ENCODE results near the gene STIM2.

DNA sequence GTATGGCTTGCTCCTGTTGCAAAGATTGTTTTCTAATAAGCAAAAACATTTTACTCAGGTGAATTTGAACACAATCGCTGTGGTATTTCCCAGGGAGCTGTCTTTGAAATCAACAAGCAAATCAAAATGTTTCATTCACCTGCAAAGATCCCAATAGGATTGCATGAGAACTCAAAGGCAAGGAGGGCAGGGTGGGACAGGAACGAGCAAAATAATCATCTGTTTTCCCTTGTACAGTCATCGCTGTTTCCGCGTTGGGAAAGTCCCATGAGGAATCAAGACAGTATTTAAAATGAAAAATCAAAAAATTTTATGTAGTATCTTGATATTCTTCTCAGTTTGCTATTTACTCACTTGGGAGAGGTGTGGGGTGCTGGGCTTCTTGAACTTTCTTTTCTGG is 198.8 kb downstream of the STIM2 start:
- TF ChIP-seq BHLHE40 (IDR thresholded peaks at IDR 0.05; ENCODE audit: borderline replicate concordance in 1 of 2, low read depth in 2 of 2, low read length in 1 of 2): no peak
- TF ChIP-seq BACH1 (IDR thresholded peaks at IDR 0.05; ENCODE audit: borderline replicate concordance): no peak
- TF ChIP-seq, protein P1, sequence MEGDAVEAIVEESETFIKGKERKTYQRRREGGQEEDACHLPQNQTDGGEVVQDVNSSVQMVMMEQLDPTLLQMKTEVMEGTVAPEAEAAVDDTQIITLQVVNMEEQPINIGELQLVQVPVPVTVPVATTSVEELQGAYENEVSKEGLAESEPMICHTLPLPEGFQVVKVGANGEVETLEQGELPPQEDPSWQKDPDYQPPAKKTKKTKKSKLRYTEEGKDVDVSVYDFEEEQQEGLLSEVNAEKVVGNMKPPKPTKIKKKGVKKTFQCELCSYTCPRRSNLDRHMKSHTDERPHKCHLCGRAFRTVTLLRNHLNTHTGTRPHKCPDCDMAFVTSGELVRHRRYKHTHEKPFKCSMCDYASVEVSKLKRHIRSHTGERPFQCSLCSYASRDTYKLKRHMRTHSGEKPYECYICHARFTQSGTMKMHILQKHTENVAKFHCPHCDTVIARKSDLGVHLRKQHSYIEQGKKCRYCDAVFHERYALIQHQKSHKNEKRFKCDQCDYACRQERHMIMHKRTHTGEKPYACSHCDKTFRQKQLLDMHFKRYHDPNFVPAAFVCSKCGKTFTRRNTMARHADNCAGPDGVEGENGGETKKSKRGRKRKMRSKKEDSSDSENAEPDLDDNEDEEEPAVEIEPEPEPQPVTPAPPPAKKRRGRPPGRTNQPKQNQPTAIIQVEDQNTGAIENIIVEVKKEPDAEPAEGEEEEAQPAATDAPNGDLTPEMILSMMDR (IDR thresholded peaks at IDR 0.05 in 2 of 3, conservative IDR thresholded peaks at IDR 0.05 in 1 of 3; ENCODE audit: control insufficient read depth in 2 of 3, extremely low read depth in 1 of 3, insufficient read depth in 1 of 3, low read depth in 3 of 3, low read length in 3 of 3): no peak
- no peak for TF ChIP-seq SRF (IDR thresholded peaks at IDR 0.05; ENCODE audit: low read depth in 2 of 2, low read length in 2 of 2)
- no peak for TF ChIP-seq ASH2L (IDR thresholded peaks at IDR 0.05; ENCODE audit: borderline replicate concordance, low read depth)
- TF ChIP-seq POLR2A (IDR thresholded peaks at IDR 0.05; ENCODE audit: low read depth, low read length): no peak
- TF ChIP-seq SP1 (IDR thresholded peaks at IDR 0.05; ENCODE audit: low read depth, low read length): no peak

Measured in GM12878 (cell line).